Activated CD8-positive, alpha-beta memory T cell treated with anti-CD3 and anti-CD28 coated beads for 24 hours (primary cell): ENCODE measurements around the gene SRGAP1.
"Not testable (repeated sequence)": the region's sequence is repeated elsewhere in the genome, so short reads cannot be mapped to it uniquely, and the experiment has no call there.

Experiments
- DNase-seq: peaks from one replicate; pipeline ENCODE4 v3.0.0-alpha.2; 2020

The SRGAP1 gene

GRCh38 chr12:64061868-64062375, 217.4 kb downstream of the SRGAP1 start:
- DNase-seq, result no peak

- no peak for DNase-seq
Measured at GRCh38 chr12:64063121-64063520, 218.6 kb downstream of the SRGAP1 start.

- no peak for DNase-seq
Measured at GRCh38 chr12:64064240-64064639, 219.7 kb downstream of the SRGAP1 start.

GRCh38 chr12:64064706-64065105, 220.2 kb downstream of the SRGAP1 start:
- no peak for DNase-seq

GRCh38 chr12:64065881-64066451, 221.5 kb downstream of the SRGAP1 start:
- no peak for DNase-seq

GRCh38 chr12:64066776-64067175, 222.3 kb downstream of the SRGAP1 start:
- no peak for DNase-seq

GRCh38 chr12:64070454-64070853, 226.0 kb downstream of the SRGAP1 start:
- no peak for DNase-seq

- no peak for DNase-seq
Measured at GRCh38 chr12:64072916-64073575, 228.5 kb downstream of the SRGAP1 start.

- not testable (repeated sequence) for DNase-seq
Measured at GRCh38 chr12:64076565-64076964, 232.1 kb downstream of the SRGAP1 start.

- DNase-seq, result no peak
Measured at GRCh38 chr12:64077922-64078321, 233.4 kb downstream of the SRGAP1 start.

GRCh38 chr12:64080319-64081007, 236.0 kb downstream of the SRGAP1 start:
- no peak for DNase-seq

GRCh38 chr12:64081008-64081404, 236.5 kb downstream of the SRGAP1 start:
- no peak for DNase-seq

- DNase-seq, result no peak
Measured at GRCh38 chr12:64082116-64082515, 237.6 kb downstream of the SRGAP1 start.

GRCh38 chr12:64082866-64083268, 238.4 kb downstream of the SRGAP1 start:
- DNase-seq, result no peak

GRCh38 chr12:64083285-64084210, 239.0 kb downstream of the SRGAP1 start:
- no peak for DNase-seq

- no peak for DNase-seq
Measured at GRCh38 chr12:64085154-64085553, 240.7 kb downstream of the SRGAP1 start.

- no peak for DNase-seq
Measured at GRCh38 chr12:64085996-64086395, 241.5 kb downstream of the SRGAP1 start.

- no peak for DNase-seq
Measured at GRCh38 chr12:64086946-64087345, 242.4 kb downstream of the SRGAP1 start.

GRCh38 chr12:64087761-64088160, 243.3 kb downstream of the SRGAP1 start:
- DNase-seq, result no peak

GRCh38 chr12:64088431-64089349, 244.2 kb downstream of the SRGAP1 start:
- DNase-seq, result no peak

- no peak for DNase-seq
Measured at GRCh38 chr12:64090047-64090446, 245.5 kb downstream of the SRGAP1 start.

- no peak for DNase-seq
Measured at GRCh38 chr12:64091186-64091585, 246.7 kb downstream of the SRGAP1 start.
